NCI-H2227 (cell line): Measurements from ENCODE around the gene PLCB3.
"Not testable (repeated sequence)": the region's sequence is repeated elsewhere in the genome, so short reads cannot be mapped to it uniquely, and the experiment has no call there.

Experiments
- DNase-seq: peaks from one replicate; lab custom pipeline; 2025; ENCODE audit not compliant: unreplicated experiment; lab: John Stamatoyannopoulos, UW

PLCB3 gene

GRCh38 chr11:64235437-64236161 is 15.7 kb upstream of the PLCB3 start:
- no peak for DNase-seq

GRCh38 chr11:64237484-64237951 is 13.8 kb upstream of the PLCB3 start:
- DNase-seq: no peak

- no peak for DNase-seq
These were observed 13.3 kb upstream of the PLCB3 start for GRCh38 chr11:64238076-64238475.

GRCh38 chr11:64238999-64239398 is 12.3 kb upstream of the PLCB3 start:
- no peak for DNase-seq

GRCh38 chr11:64239662-64240434 is 11.5 kb upstream of the PLCB3 start:
- DNase-seq: no peak

GRCh38 chr11:64240435-64241240 is 10.7 kb upstream of the PLCB3 start, which contains the start of gene FKBP2:
TSS of gene FKBP2 (plus strand) at chr11:64241095. CDS start at chr11:64242388, 1,293 bp downstream.
- peak; percentile 98 for DNase-seq

GRCh38 chr11:64241241-64241490 is 10.2 kb upstream of the PLCB3 start:
- DNase-seq: peak; percentile 99

- DNase-seq: peak; percentile 68
These were observed 9.6 kb upstream of the PLCB3 start for GRCh38 chr11:64241491-64242374.

GRCh38 chr11:64243236-64243854 is 8.0 kb upstream of the PLCB3 start:
- DNase-seq: no peak

GRCh38 chr11:64244107-64244506 is 7.2 kb upstream of the PLCB3 start:
- DNase-seq: no peak

- DNase-seq: no peak
These were observed 6.4 kb upstream of the PLCB3 start for GRCh38 chr11:64244966-64245365.

GRCh38 chr11:64245401-64245796 is 5.9 kb upstream of the PLCB3 start:
- DNase-seq: no peak

- DNase-seq: peak; percentile 44
These were observed 5.3 kb upstream of the PLCB3 start for GRCh38 chr11:64245797-64246620.

GRCh38 chr11:64246621-64246870 is 4.8 kb upstream of the PLCB3 start:
- DNase-seq: not testable (repeated sequence)

GRCh38 chr11:64246871-64247728 is 4.2 kb upstream of the PLCB3 start, which contains the start of gene PPP1R14B:
TSS of gene PPP1R14B (minus strand) at chr11:64246943. CDS start at chr11:64246673, 270 bp downstream.
- DNase-seq: peak; percentile 92

- DNase-seq: peak; percentile 73
These were observed 3.4 kb upstream of the PLCB3 start for GRCh38 chr11:64247729-64248531.

GRCh38 chr11:64248578-64248977 is 2.8 kb upstream of the PLCB3 start:
- DNase-seq: no peak

- DNase-seq: no peak
These were observed 2.3 kb upstream of the PLCB3 start for GRCh38 chr11:64249038-64249437.
